ENCODE measurements around the gene TCAIM. TPM values are rescaled to one million over a fixed set of nuclear protein-coding genes. Genes with fewer than 3 reads are reported as not detected.

The TCAIM gene
- total RNA-seq, 2 donors from 2014 or later: 36.2 to 39.7 TPM

DNA sequence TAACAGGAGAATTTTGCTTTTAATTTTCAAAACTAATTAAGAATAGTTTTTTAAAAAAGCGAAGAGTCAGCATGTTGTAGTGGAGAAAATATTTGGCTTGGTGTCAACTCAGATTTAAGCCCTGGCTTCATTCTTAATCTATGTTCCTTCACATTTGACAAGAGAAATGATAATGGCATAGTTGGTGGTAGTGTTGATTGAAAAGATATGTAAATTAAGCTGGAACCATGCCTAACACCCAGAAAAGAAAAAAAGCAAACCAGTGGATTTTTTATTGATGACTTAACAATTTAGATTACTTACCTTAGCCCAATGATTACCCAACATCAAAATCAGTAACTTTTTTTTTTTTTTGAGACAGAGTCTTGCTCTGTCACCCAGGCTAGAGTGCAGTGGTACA, 27.4 kb downstream of the TCAIM start:
- no peaks in the 10 kb centered on the region for H3K36me3 ChIP-seq

GRCh38 chr3:44375450-44375849, 36.9 kb downstream of the TCAIM start:
- intact Hi-C loops (cut with DNase I): no loop called here
- H3K4me3 ChIP-seq: no peak overlapping the region
- 95% methylated on average over 1 of the region's 1 CpG for WGBS

More for the DNA sequence above, 27.4 kb downstream of the TCAIM start:
- TF ChIP-seq POLR2A (IDR thresholded peaks at IDR 0.05) (no peak), CTCF (IDR thresholded peaks at IDR 0.05) (no peak), POLR2AphosphoS5 (IDR thresholded peaks at IDR 0.05) (no peak)
- H3K4me1 ChIP-seq (replicated peaks): no peaks in the 10 kb centered on the region
- WGBS: 100% methylated on average over 1 of the region's 1 CpG
- intact Hi-C loops (cut with DNase I): no loop called here
- H3K27ac ChIP-seq: no peak overlapping the region
- no peaks in the 10 kb centered on the region for H3K27me3 ChIP-seq (replicated peaks; ENCODE audit: insufficient read depth)
- H3K4me3 ChIP-seq: no peak overlapping the region
- H3K9me3 ChIP-seq: no peaks in the 10 kb centered on the region
- DNase-seq (ENCODE audit: low spot score): no peak

GRCh38 chr3:44387404-44387803, 48.8 kb downstream of the TCAIM start:
- intact Hi-C loops (cut with DNase I): no loop called here
- 95% methylated on average over 7 of the region's 7 CpGs for WGBS
- no peak for TF ChIP-seq CTCF (IDR thresholded peaks at IDR 0.05)
- no peak for TF ChIP-seq POLR2AphosphoS5 (IDR thresholded peaks at IDR 0.05)
- no peak for TF ChIP-seq POLR2A (IDR thresholded peaks at IDR 0.05)

More at GRCh38 chr3:44375450-44375849, 36.9 kb downstream of the TCAIM start:
- H3K4me1 ChIP-seq (replicated peaks): no peaks in the 10 kb centered on the region
- no peaks in the 10 kb centered on the region for H3K36me3 ChIP-seq
- TF ChIP-seq CTCF (IDR thresholded peaks at IDR 0.05): no peak
- no peak for TF ChIP-seq POLR2A (IDR thresholded peaks at IDR 0.05)
- TF ChIP-seq POLR2AphosphoS5 (IDR thresholded peaks at IDR 0.05): no peak
- H3K9me3 ChIP-seq: no peaks in the 10 kb centered on the region
- H3K27me3 ChIP-seq (replicated peaks; ENCODE audit: insufficient read depth): no peaks in the 10 kb centered on the region
- DNase-seq (ENCODE audit: low spot score): no peak
- no peak overlapping the region for H3K27ac ChIP-seq

DNA sequence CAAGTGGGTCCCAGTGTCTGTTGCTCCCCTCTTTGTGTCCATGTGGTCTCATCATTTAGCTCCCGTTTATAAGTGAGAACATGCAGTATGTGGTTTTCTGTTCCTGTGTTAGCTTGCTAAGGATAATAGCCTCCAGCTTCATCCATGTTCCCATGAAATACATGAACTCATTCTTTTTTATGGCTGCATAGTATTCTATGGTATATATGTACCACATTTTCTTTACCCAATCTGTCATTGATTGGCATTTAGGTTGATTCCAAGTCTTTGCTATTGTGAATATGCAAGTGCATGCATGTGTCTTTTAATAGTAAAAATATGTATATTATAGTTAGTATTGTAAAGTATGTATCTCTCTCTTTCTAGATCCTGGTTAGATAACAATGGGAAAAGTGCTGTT, 53.9 kb downstream of the TCAIM start:
- no peak for DNase-seq (ENCODE audit: low spot score)
- no peak overlapping the region for H3K4me3 ChIP-seq
- H3K36me3 ChIP-seq: no peaks in the 10 kb centered on the region
- H3K27ac ChIP-seq: no peak overlapping the region
- TF ChIP-seq CTCF (IDR thresholded peaks at IDR 0.05) (no peak), POLR2AphosphoS5 (IDR thresholded peaks at IDR 0.05) (no peak), POLR2A (IDR thresholded peaks at IDR 0.05) (no peak)
- 93% methylated on average over 1 of the region's 1 CpG for WGBS
- H3K4me1 ChIP-seq (replicated peaks): no peaks in the 10 kb centered on the region
- intact Hi-C loops (cut with DNase I): no loop called here
- H3K9me3 ChIP-seq: no peaks in the 10 kb centered on the region
- H3K27me3 ChIP-seq (replicated peaks; ENCODE audit: insufficient read depth): no peaks in the 10 kb centered on the region

More at GRCh38 chr3:44387404-44387803, 48.8 kb downstream of the TCAIM start:
- no peak overlapping the region for H3K4me3 ChIP-seq
- no peaks in the 10 kb centered on the region for H3K27me3 ChIP-seq (replicated peaks; ENCODE audit: insufficient read depth)
- no peak overlapping the region for H3K27ac ChIP-seq
- H3K36me3 ChIP-seq: no peaks in the 10 kb centered on the region
- H3K4me1 ChIP-seq (replicated peaks): no peaks in the 10 kb centered on the region
- no peaks in the 10 kb centered on the region for H3K9me3 ChIP-seq
- DNase-seq (ENCODE audit: low spot score): no peak

DNA sequence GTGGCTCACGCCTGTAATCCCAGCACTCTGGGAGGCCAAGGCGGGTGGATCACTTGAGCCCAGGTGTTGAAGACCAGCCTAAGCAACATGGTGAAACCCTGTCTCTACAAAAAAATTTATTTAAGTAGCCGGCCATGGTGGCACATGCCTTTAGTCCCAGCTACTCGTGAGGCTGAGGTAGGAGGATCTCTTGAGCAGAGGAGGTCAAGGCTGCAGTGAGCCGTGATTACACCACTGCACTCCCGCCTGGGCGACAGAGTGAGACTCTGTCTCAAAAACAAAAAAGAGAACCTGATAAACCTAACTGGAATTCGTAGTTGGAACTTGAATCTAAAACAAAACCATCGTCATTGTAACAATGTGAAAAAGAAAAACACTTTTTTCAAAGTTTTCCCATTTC, 57.1 kb downstream of the TCAIM start:
- Histone ChIP-seq H3K36me3 (no peaks in the 10 kb centered on the region), H3K9me3 (no peaks in the 10 kb centered on the region), H3K27me3 (replicated peaks; ENCODE audit: insufficient read depth) (no peaks in the 10 kb centered on the region), H3K27ac (no peak overlapping the region), H3K4me1 (replicated peaks) (no peaks in the 10 kb centered on the region), H3K4me3 (no peak overlapping the region)
- TF ChIP-seq POLR2AphosphoS5 (IDR thresholded peaks at IDR 0.05) (no peak), CTCF (IDR thresholded peaks at IDR 0.05) (no peak), POLR2A (IDR thresholded peaks at IDR 0.05) (no peak)
- intact Hi-C loops (cut with DNase I): no loop called here
- WGBS: 83% methylated on average over 9 of the region's 9 CpGs
- DNase-seq (ENCODE audit: low spot score): no peak

Measured in prostate gland (tissue), 2 donors.